Measurements from ENCODE around the gene SUSD2.

DNA sequence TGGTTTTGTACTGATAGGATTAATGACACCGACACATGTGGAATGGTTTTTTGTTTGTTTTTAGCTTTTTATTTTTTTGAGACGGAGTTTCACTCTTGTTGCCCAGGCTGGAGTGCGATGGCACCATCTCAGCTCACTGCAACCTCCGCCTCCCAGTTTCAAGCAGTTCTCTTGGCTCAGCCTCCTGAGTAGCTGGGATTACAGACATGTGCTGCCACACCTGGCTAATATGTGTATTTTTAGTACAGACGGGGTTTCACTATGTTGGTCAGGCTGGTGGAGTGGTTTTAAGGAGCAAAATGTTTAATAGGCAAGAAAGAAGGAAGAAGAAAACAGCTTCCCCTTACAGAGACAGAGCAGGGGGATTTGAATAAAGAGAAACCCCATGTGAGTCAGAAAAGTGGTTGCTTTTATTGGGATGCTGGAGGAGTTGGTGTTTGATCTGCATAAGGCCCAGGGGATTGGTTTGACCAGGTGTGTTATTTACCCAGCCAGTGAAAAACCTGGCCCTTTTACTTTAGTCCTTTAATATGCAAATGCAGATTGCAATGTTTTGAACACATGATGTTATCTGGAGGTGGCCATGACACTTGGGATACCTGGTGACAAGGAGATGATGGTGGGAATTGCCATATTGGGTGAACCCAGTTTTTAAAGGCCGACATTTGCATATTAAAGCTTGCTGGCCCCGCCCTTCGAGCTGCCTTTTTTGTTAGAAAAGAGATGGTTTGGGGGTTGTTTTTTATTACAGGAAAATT lies 24.3 kb downstream of the SUSD2 start:
- TF ChIP-seq, protein P1, sequence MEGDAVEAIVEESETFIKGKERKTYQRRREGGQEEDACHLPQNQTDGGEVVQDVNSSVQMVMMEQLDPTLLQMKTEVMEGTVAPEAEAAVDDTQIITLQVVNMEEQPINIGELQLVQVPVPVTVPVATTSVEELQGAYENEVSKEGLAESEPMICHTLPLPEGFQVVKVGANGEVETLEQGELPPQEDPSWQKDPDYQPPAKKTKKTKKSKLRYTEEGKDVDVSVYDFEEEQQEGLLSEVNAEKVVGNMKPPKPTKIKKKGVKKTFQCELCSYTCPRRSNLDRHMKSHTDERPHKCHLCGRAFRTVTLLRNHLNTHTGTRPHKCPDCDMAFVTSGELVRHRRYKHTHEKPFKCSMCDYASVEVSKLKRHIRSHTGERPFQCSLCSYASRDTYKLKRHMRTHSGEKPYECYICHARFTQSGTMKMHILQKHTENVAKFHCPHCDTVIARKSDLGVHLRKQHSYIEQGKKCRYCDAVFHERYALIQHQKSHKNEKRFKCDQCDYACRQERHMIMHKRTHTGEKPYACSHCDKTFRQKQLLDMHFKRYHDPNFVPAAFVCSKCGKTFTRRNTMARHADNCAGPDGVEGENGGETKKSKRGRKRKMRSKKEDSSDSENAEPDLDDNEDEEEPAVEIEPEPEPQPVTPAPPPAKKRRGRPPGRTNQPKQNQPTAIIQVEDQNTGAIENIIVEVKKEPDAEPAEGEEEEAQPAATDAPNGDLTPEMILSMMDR (IDR thresholded peaks at IDR 0.05), result peak in 1 of 6 experiments; percentile 12
- no peak for TF ChIP-seq POLR2A (IDR thresholded peaks at IDR 0.05)

All from Peyer's patch (tissue), 4 donors.